ENCODE measurements around the gene IDI2.

IDI2 gene

GRCh38 chr10:980468-981093 is 45.1 kb downstream of the IDI2 start:
- DNase-seq (ENCODE audit: low read depth, low spot score): no peak

- DNase-seq (ENCODE audit: low read depth, low spot score): no peak
These were observed 46.7 kb downstream of the IDI2 start for GRCh38 chr10:978826-979421.

GRCh38 chr10:976316-976715 is 49.3 kb downstream of the IDI2 start:
- no peak for DNase-seq (ENCODE audit: low read depth, low spot score)

- no peak for DNase-seq (ENCODE audit: low read depth, low spot score)
These were observed 50.9 kb downstream of the IDI2 start for GRCh38 chr10:974785-975074.

- no peak for DNase-seq (ENCODE audit: low read depth, low spot score)
These were observed 51.4 kb downstream of the IDI2 start for GRCh38 chr10:974038-974784.

- no peak for DNase-seq (ENCODE audit: low read depth, low spot score)
These were observed 52.9 kb downstream of the IDI2 start for GRCh38 chr10:972763-973162.

GRCh38 chr10:971613-972012 is 54.0 kb downstream of the IDI2 start:
- DNase-seq (ENCODE audit: low read depth, low spot score): no peak

GRCh38 chr10:971150-971542 is 54.5 kb downstream of the IDI2 start:
- no peak for DNase-seq (ENCODE audit: low read depth, low spot score)

- no peak for DNase-seq (ENCODE audit: low read depth, low spot score)
These were observed 55.1 kb downstream of the IDI2 start for GRCh38 chr10:970311-971149.

GRCh38 chr10:969473-970150 is 56.0 kb downstream of the IDI2 start:
- DNase-seq (ENCODE audit: low read depth, low spot score): no peak
